Measurements from ENCODE around the gene BAHCC1. TPM values are rescaled to one million over a fixed set of nuclear protein-coding genes. Genes with fewer than 3 reads are reported as not detected.

The BAHCC1 gene
- total and polyA plus RNA-seq, 2 donors (not counting 3 experiments of a cell fraction or from before 2014, with no cell fraction given), result 4.7 to 11.6 TPM

GRCh38 chr17:81388091-81388611, 7.1 kb upstream of the BAHCC1 start:
- CTCF ChIA-PET, result no interaction called here
- H3K9me3 ChIP-seq (replicated peaks; ENCODE audit: control insufficient read depth, insufficient read depth, low read length), result no peaks in the 10 kb centered on the region
- H3K4me1 ChIP-seq (ENCODE audit: control insufficient read depth, extremely low read depth, insufficient read depth, low read length), result peaks cover 29% of the 10 kb centered on the region
- intact Hi-C loops (cut with micrococcal nuclease) (no loop called here), dilution Hi-C loops (cut with MboI; ENCODE audit: extremely low pct_ligation_motif_present, low sequenced_read_pairs) (no loop called here)
- H3K27ac ChIP-seq (ENCODE audit: insufficient read depth, low read depth, low read length), result no peak overlapping the region
- H3K9ac ChIP-seq (replicated peaks; ENCODE audit: extremely low read depth, insufficient read depth, low read length), result no peak overlapping the region
- no peaks in the 10 kb centered on the region for H3K9me1 ChIP-seq (replicated peaks; ENCODE audit: control insufficient read depth, extremely low read depth, insufficient read depth, low read length)
- peak overlapping the region; percentile 82 for H3K4me2 ChIP-seq (ENCODE audit: insufficient read depth, low read length)
- no peak for TF ChIP-seq MAX (IDR thresholded peaks at IDR 0.05; ENCODE audit: insufficient read depth, insufficient read length)
- no peak for TF ChIP-seq JUN (IDR thresholded peaks at IDR 0.05; ENCODE audit: borderline replicate concordance, insufficient read depth, insufficient read length, low read depth)
- TF ChIP-seq POLR2A (IDR thresholded peaks at IDR 0.05; ENCODE audit: low read depth, low read length), result no peak
- no peak for TF ChIP-seq EZH2 (IDR thresholded peaks at IDR 0.05; ENCODE audit: borderline replicate concordance, low read depth, low read length, severe bottlenecking)
- TF ChIP-seq FOS (IDR thresholded peaks at IDR 0.05; ENCODE audit: borderline replicate concordance, insufficient read depth, low read length), result no peak
- TF ChIP-seq CTCF (IDR thresholded peaks at IDR 0.05; ENCODE audit: extremely low read depth in 1 of 2, insufficient read depth in 1 of 2, low read depth in 1 of 2, low read length in 2 of 2), result no peak
- TF ChIP-seq MYC (IDR thresholded peaks at IDR 0.05; ENCODE audit: low read depth, low read length), result no peak
- TF ChIP-seq POLR2AphosphoS5 (IDR thresholded peaks at IDR 0.05; ENCODE audit: insufficient read depth, low read depth, low read length), result no peak
- no peak for TF ChIP-seq GATA2 (IDR thresholded peaks at IDR 0.05; ENCODE audit: insufficient read depth, insufficient read length, low read depth, low read length)
- no peak overlapping the region for H3K4me3 ChIP-seq (replicated peaks in 1 of 3; ENCODE audit: insufficient read depth in 1 of 3, low read depth in 1 of 3, low read length in 3 of 3)
- peaks cover 0 to 4% of the 10 kb centered on the region in 2 experiments for H3K36me3 ChIP-seq (ENCODE audit: control insufficient read depth in 2 of 2, extremely low read depth in 1 of 2, insufficient read depth in 2 of 2, low read length in 2 of 2)
- no peak overlapping the region for H2AFZ ChIP-seq (ENCODE audit: low read depth, low read length)
- DNase-seq (ENCODE audit: low read depth, low spot score), result no peak
- H3K79me2 ChIP-seq (ENCODE audit: control insufficient read depth, insufficient read depth, low read length), result peaks cover 13% of the 10 kb centered on the region
- H3K27me3 ChIP-seq (ENCODE audit: control insufficient read depth in 2 of 2, insufficient read depth in 2 of 2, low read length in 2 of 2), result no peaks in the 10 kb centered on the region
- no peaks in the 10 kb centered on the region for H4K20me1 ChIP-seq (replicated peaks; ENCODE audit: control insufficient read depth, extremely low read depth, insufficient read depth, low read length)
- BruUV-seq (replicated peaks), result no TSS peak
- POLR2A ChIA-PET, result no interaction called here
- no peak for FAIRE-seq

Measured in endothelial cell of umbilical vein (primary cell).